SU-DHL-6 (cell line): ENCODE results near the gene FAM120A.

Source experiments
- EZH2phosphoT487 ChIP-seq: fragments of 200-600 bp; sonication (generic), shearing (Covaris generic); conservative IDR thresholded peaks from 2 replicates; pipeline ENCODE4 v1.6.1; 2018; ENCODE audit warnings: mild to moderate bottlenecking, antibody characterized with exemption, low read length, moderate library complexity, mixed read lengths
- TF ChIP-seq, protein P1 (sequence below): fragments of 200-600 bp; sonication (generic); IDR thresholded peaks from one replicate; pipeline ENCODE4 v1.5.1; 2017; ENCODE audit warnings: antibody characterized with exemption, mild to moderate bottlenecking, low read length, moderate library complexity; ENCODE audit not compliant: insufficient read depth, poor library complexity, severe bottlenecking

DNA sequence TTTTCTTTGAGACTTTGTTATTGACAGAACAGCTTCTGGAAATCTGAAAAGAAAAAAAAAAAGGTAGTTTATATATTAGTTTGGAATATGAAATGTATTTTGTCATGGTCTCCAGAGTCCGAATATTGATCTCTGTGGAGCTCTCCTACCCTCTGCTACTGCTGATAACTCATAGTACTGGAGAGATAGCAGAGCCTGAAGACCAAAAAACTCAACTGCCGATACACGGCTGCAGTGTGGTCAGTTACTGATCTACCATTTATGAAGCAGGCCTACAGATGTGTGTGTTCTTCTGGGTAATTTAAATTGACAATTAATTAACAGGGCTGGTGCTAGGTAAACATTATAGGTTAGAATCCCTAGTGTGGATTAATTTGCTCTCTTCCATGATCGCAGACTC lies 3.8 kb upstream of the FAM120A start:
- TF ChIP-seq, protein P1, sequence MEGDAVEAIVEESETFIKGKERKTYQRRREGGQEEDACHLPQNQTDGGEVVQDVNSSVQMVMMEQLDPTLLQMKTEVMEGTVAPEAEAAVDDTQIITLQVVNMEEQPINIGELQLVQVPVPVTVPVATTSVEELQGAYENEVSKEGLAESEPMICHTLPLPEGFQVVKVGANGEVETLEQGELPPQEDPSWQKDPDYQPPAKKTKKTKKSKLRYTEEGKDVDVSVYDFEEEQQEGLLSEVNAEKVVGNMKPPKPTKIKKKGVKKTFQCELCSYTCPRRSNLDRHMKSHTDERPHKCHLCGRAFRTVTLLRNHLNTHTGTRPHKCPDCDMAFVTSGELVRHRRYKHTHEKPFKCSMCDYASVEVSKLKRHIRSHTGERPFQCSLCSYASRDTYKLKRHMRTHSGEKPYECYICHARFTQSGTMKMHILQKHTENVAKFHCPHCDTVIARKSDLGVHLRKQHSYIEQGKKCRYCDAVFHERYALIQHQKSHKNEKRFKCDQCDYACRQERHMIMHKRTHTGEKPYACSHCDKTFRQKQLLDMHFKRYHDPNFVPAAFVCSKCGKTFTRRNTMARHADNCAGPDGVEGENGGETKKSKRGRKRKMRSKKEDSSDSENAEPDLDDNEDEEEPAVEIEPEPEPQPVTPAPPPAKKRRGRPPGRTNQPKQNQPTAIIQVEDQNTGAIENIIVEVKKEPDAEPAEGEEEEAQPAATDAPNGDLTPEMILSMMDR = no peak
- no peak for TF ChIP-seq EZH2phosphoT487
